Tibial artery (tissue), 4 donors: ENCODE measurements around the gene TRNT1.

ENCODE experiments used
- DNase-seq, 2 donors: peaks; one replicate each; pipeline ENCODE4 v3.0.0-alpha.2; 2019
- H3K27ac ChIP-seq, 2 donors: fragments of 200-600 bp; sonication (generic) in 1 of 2; 1 replicate in 1 of 2; 2 replicates in 1 of 2; pipeline ENCODE4 v1.5.1; 2018 to 2019; ENCODE audit warnings: mild to moderate bottlenecking in 1 of 2
- H3K27me3 ChIP-seq, 2 donors: fragments of 200-600 bp; sonication (generic) in 1 of 2; one replicate each; pipeline versions ENCODE4 v1.5.1 to v1.6.0; 2016 to 2019
- H3K36me3 ChIP-seq, 3 donors: fragments of 200-600 bp; sonication (generic) in 2 of 3; one replicate each; pipeline ENCODE4 v1.5.1; 2016 to 2019; ENCODE audit warnings: mild to moderate bottlenecking in 2 of 3
- H3K4me1 ChIP-seq, 4 donors: fragments of 200-600 bp; sonication (generic) in 2 of 4; 1 replicate in 3 of 4; 2 replicates in 1 of 4; pipeline ENCODE4 v1.5.1; 2016 to 2019
- H3K4me3 ChIP-seq, 2 donors: fragments of 200-600 bp; sonication (generic) in 1 of 2; 1 replicate in 1 of 2; 2 replicates in 1 of 2; pipeline ENCODE4 v1.5.1; 2018 to 2019; ENCODE audit warnings: mild to moderate bottlenecking in 2 of 2
- H3K9me3 ChIP-seq, 3 donors: fragments of 200-600 bp; sonication (generic) in 1 of 3; one replicate each; pipeline ENCODE4 v1.5.1; 2016 to 2019
- intact Hi-C: fragments of 100-400 bp; cut with DNase I; formaldehyde crosslinking; loops from one replicate; pipeline ENCODE4 v1.15.0; 2023; ENCODE audit warnings: low total_unique reads
- TF ChIP-seq, protein P1 (sequence below), 2 experiments: fragments of 200-600 bp in 1 of 2; fragments of 450-650 bp in 1 of 2; IDR thresholded peaks; one replicate each; pipeline ENCODE4 v1.5.1; 2017 to 2019; ENCODE audit warnings: antibody characterized with exemption in 2 of 2, mild to moderate bottlenecking in 1 of 2, moderate library complexity in 1 of 2

Gene TRNT1

DNA sequence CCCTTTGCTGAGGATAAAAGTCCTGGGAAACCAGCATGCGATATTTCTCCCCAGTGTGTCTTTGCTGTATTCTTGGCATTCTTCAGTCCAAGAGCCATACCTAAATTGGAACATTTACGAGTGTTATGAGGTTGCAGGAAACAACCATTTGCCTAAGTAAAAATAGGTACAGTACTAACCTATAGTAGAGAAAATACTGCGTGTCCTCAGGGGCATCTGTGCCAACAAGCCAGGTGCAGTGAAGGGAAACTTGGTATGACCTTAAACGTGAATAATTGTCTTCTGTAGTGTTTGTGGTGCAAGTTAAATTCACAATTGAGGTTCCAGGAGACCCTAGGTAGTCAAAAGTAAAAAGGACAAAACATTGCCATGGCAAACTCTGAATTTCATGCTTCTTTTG is 28.8 kb upstream of the TRNT1 start:
- no peaks in the 10 kb centered on the region for H3K27me3 ChIP-seq

DNA sequence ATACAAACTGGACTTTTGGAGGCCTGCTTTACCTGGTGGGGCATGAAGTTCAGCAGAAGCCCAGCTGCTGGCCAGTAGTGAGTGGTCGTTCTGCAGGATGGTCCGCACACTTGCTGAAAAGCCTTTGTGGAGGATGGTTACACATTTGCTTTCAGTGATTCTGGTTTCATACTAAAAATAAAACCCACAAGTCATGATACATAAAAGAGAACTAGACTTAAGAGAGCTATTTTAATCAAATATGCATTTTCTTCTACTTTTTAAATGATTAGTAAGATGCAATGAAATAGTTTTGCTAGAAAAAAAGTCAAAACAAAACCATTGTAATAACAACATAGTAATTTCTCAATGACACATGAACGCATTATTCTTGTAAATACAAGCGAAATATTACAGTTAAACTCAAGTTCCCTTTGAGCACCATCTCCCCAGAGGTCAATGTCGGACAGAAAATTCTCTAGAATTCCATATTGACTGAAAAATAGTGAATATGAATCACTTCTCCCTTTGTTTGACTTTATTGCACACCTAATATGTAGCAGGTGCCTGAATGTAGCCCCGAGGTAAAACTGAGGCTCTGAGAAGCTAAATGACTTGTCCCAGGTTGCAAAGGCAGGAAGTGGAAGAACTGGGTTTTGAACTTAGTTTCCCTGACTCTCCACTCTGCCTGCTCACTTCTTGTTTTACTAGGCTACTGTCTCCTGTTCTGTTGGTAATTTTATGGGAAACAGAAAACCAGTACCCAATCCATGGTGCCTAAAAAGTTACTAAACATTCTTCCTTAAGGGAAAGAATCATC is 24.9 kb upstream of the TRNT1 start:
- Histone ChIP-seq H3K9me3 (no peaks in the 10 kb centered on the region), H3K4me3 (no peak overlapping the region), H3K4me1 (no peaks in the 10 kb centered on the region), H3K27ac (no peak overlapping the region), H3K36me3 (no peaks in the 10 kb centered on the region), H3K27me3 (no peaks in the 10 kb centered on the region)
- TF ChIP-seq, protein P1, sequence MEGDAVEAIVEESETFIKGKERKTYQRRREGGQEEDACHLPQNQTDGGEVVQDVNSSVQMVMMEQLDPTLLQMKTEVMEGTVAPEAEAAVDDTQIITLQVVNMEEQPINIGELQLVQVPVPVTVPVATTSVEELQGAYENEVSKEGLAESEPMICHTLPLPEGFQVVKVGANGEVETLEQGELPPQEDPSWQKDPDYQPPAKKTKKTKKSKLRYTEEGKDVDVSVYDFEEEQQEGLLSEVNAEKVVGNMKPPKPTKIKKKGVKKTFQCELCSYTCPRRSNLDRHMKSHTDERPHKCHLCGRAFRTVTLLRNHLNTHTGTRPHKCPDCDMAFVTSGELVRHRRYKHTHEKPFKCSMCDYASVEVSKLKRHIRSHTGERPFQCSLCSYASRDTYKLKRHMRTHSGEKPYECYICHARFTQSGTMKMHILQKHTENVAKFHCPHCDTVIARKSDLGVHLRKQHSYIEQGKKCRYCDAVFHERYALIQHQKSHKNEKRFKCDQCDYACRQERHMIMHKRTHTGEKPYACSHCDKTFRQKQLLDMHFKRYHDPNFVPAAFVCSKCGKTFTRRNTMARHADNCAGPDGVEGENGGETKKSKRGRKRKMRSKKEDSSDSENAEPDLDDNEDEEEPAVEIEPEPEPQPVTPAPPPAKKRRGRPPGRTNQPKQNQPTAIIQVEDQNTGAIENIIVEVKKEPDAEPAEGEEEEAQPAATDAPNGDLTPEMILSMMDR (IDR thresholded peaks at IDR 0.05): no peak
- intact Hi-C loops: no loop called here
- no peak for DNase-seq

More for the DNA sequence above, 28.8 kb upstream of the TRNT1 start:
- Histone ChIP-seq H3K4me1 (no peaks in the 10 kb centered on the region), H3K36me3 (no peaks in the 10 kb centered on the region), H3K27ac (no peak overlapping the region), H3K4me3 (no peak overlapping the region), H3K9me3 (no peaks in the 10 kb centered on the region)
- intact Hi-C loops: no loop called here
- no peak for DNase-seq
- TF ChIP-seq, protein P1 (IDR thresholded peaks at IDR 0.05): no peak

DNA sequence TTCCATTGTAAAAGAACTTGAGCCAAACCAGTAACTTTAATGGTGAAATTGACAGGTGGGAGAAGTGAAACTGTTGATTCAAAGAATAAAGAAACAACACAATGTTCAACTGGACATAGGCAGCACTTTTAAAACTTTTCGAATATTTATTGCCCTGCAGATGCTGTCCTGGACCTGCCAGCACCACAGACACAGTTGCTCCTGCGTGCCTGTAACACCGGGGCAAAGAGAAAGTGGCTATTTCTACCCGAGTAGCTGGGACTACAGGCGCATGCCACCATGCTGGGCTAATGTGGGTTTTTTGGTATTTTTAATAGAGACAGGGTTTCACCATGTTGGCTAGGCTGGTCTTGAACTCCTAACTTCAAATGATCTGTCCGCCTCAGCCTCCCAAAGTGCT is 24.0 kb upstream of the TRNT1 start:
- intact Hi-C loops: no loop called here
- TF ChIP-seq, protein P1 (IDR thresholded peaks at IDR 0.05): no peak
- no peaks in the 10 kb centered on the region for H3K36me3 ChIP-seq
- DNase-seq: no peak
- no peak overlapping the region for H3K27ac ChIP-seq
- H3K4me1 ChIP-seq: no peaks in the 10 kb centered on the region
- no peaks in the 10 kb centered on the region for H3K27me3 ChIP-seq
- no peak overlapping the region for H3K4me3 ChIP-seq
- no peaks in the 10 kb centered on the region for H3K9me3 ChIP-seq

DNA sequence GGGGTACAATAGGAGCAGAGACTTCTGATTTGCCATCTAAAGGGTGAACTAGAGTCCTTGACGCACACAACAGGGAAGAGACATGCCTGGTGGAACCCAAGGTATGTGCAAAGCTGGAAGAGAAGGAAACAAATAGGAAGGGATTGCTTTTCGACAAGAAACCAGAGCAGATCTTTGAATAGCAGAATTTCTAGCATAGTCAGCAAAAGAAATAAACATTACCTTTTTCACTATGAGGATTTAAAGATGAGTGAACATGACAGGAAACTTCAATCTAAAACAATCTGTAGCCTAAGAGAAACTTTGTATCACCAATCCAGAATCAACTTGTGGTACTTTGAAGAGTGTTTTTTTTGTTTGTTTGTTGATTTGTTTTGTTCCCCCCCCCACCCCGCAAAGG is 21.5 kb upstream of the TRNT1 start:
- Histone ChIP-seq H3K36me3 (no peaks in the 10 kb centered on the region), H3K9me3 (no peaks in the 10 kb centered on the region), H3K4me3 (no peak overlapping the region), H3K27ac (no peak overlapping the region), H3K27me3 (no peaks in the 10 kb centered on the region), H3K4me1 (no peaks in the 10 kb centered on the region)
- DNase-seq: no peak
- TF ChIP-seq, protein P1 (IDR thresholded peaks at IDR 0.05): no peak
- intact Hi-C loops: no loop called here

DNA sequence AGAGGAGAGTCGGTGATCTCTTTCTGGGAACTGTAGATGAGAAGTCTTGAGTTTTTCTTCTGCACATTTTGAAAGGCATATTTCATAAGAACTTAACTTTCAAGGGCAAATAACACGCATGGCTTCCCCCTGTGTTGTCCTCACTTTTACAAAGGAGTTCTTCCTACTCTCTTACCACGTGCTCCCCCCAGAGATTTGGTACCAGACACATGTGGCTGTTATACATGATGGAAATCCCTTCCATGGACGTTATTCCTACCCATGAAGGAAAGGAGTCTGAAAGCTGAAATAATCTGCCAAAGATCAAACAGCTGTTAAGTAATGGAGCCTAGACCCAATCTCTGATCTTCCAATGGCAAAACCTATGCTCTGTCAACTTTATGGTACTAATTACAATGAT is 20.9 kb upstream of the TRNT1 start:
- no peaks in the 10 kb centered on the region for H3K27me3 ChIP-seq
- TF ChIP-seq, protein P1 (IDR thresholded peaks at IDR 0.05): no peak
- DNase-seq: no peak
- H3K9me3 ChIP-seq: no peaks in the 10 kb centered on the region
- no peaks in the 10 kb centered on the region for H3K36me3 ChIP-seq
- no peaks in the 10 kb centered on the region for H3K4me1 ChIP-seq
- no peak overlapping the region for H3K4me3 ChIP-seq
- no peak overlapping the region for H3K27ac ChIP-seq
- intact Hi-C loops: no loop called here
